Stimulated activated CD8-positive, alpha-beta memory T cell treated with anti-CD3 and anti-CD28 coated beads, Interleukin-12 subunit alpha, Interleukin-12 subunit beta, amount 100 ng/mL, for 24 hours (primary cell): Measurements from ENCODE around the gene CPSF2.

ENCODE experiments used
- DNase-seq: peaks from one replicate; pipeline ENCODE4 v3.0.0-alpha.2; 2020; ENCODE audit errors: extremely low read depth

CPSF2 gene

GRCh38 chr14:92121670-92122350 lies at the start of gene CPSF2, which contains the start of gene NDUFB1:
Gene CPSF2, plus strand, starts transcription at chr14:92121969. Its CDS starts 9,016 bp downstream, at chr14:92130985.
Gene NDUFB1, minus strand, starts transcription at chr14:92121706. Its CDS starts 4,069 bp downstream, at chr14:92117637.
- DNase-seq, result peak; percentile 69

GRCh38 chr14:92074555-92074954 lies 47.2 kb upstream of the CPSF2 start:
- DNase-seq, result no peak

GRCh38 chr14:92088494-92088893 lies 33.3 kb upstream of the CPSF2 start:
- no peak for DNase-seq

GRCh38 chr14:92093320-92093719 lies 28.4 kb upstream of the CPSF2 start:
- DNase-seq, result no peak

- no peak for DNase-seq
Observed at GRCh38 chr14:92099802-92100201, 22.0 kb upstream of the CPSF2 start.

- no peak for DNase-seq
Observed at GRCh38 chr14:92103363-92103989, 18.3 kb upstream of the CPSF2 start.

- no peak for DNase-seq
Observed at GRCh38 chr14:92105073-92105892, 16.5 kb upstream of the CPSF2 start.

- DNase-seq, result no peak
Observed at GRCh38 chr14:92105893-92106142, 16.0 kb upstream of the CPSF2 start.

- peak; percentile 91 for DNase-seq
Observed at GRCh38 chr14:92106143-92106926, 15.4 kb upstream of the CPSF2 start, which contains the start of gene ATXN3. Gene ATXN3, minus strand, starts transcription at chr14:92106582. Its CDS starts 30 bp downstream, at chr14:92106552.

GRCh38 chr14:92108345-92109254 lies 13.2 kb upstream of the CPSF2 start:
- DNase-seq, result no peak

GRCh38 chr14:92109490-92109889 lies 12.3 kb upstream of the CPSF2 start:
- DNase-seq, result no peak

- no peak for DNase-seq
Observed at GRCh38 chr14:92121207-92121669, 531 bp upstream of the CPSF2 start.

GRCh38 chr14:92122351-92122677 lies 545 bp downstream of the CPSF2 start:
- DNase-seq, result no peak

GRCh38 chr14:92122761-92123160 lies 992 bp downstream of the CPSF2 start:
- no peak for DNase-seq

- no peak for DNase-seq
Observed at GRCh38 chr14:92134456-92134855, 12.7 kb downstream of the CPSF2 start.

GRCh38 chr14:92135269-92135668 lies 13.5 kb downstream of the CPSF2 start:
- DNase-seq, result no peak

- no peak for DNase-seq
Observed at GRCh38 chr14:92143309-92143708, 21.5 kb downstream of the CPSF2 start.

GRCh38 chr14:92143962-92144361 lies 22.2 kb downstream of the CPSF2 start:
- DNase-seq, result no peak

- no peak for DNase-seq
Observed at GRCh38 chr14:92144708-92145107, 22.9 kb downstream of the CPSF2 start.

- DNase-seq, result no peak
Observed at GRCh38 chr14:92153581-92153980, 31.8 kb downstream of the CPSF2 start.
